Measurements from ENCODE around the gene SCAP.

DNA sequence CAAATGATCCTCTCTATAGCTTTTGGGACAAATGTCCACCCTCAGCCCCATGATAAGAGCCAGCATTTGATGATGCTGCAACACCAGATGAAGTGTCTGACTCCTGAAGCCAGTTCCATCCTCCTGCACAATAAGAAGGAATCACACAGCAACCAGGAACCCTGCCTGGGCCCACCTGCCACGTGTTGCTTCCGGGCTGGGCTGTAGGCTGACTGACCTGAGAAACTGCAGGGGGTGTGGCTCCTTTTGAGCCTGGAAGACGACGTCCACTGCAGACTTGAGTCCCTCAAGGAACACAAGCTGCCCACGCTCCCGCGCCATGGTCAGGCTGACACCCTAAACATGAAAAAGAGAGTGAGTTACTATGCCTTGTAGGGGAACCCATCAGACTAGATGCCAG lies 28.4 kb upstream of the SCAP start:
- TF ChIP-seq POLR2A (IDR thresholded peaks at IDR 0.05): no peak
- TF ChIP-seq, protein P1, sequence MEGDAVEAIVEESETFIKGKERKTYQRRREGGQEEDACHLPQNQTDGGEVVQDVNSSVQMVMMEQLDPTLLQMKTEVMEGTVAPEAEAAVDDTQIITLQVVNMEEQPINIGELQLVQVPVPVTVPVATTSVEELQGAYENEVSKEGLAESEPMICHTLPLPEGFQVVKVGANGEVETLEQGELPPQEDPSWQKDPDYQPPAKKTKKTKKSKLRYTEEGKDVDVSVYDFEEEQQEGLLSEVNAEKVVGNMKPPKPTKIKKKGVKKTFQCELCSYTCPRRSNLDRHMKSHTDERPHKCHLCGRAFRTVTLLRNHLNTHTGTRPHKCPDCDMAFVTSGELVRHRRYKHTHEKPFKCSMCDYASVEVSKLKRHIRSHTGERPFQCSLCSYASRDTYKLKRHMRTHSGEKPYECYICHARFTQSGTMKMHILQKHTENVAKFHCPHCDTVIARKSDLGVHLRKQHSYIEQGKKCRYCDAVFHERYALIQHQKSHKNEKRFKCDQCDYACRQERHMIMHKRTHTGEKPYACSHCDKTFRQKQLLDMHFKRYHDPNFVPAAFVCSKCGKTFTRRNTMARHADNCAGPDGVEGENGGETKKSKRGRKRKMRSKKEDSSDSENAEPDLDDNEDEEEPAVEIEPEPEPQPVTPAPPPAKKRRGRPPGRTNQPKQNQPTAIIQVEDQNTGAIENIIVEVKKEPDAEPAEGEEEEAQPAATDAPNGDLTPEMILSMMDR (IDR thresholded peaks at IDR 0.05): no peak
